GM12878 (cell line): Measurements from ENCODE around the gene DPP3. TPM values are rescaled to one million over a fixed set of nuclear protein-coding genes. Genes with fewer than 3 reads are reported as not detected.

ENCODE experiments used
- ATAC-seq: fragments of 200-7000 bp; cut with Tn5 transposase; 3 replicates; pipeline ENCODE4 v1.9.1; 2020; ENCODE audit warnings: mild to moderate bottlenecking, moderate library complexity
- BruUV-seq: library from RNA; stranded (reverse); fragments of 400-500 nt; replicated peaks from 2 replicates; lab custom pipeline; 2021; lab: Mats Ljungman, UMichigan
- CTCF ChIA-PET: fragments of 300-600 bp; sonication (Branson Sonifier 250); formaldehyde crosslinking; extraction: SDS; loops from one replicate; lab custom pipeline; 2021; ENCODE audit warnings: inconsistent platforms; lab: Yijun Ruan, JAX
- POLR2A ChIA-PET: fragments of 350-600 bp; formaldehyde crosslinking; extraction: SDS; loops from one replicate; lab custom pipeline; 2021; ENCODE audit warnings: inconsistent platforms; lab: Charles Lee
- RAD21 ChIA-PET: fragments of 300-600 bp; sonication (Branson Sonifier 250); formaldehyde crosslinking; loops from one replicate; lab custom pipeline; 2023; ENCODE audit warnings: antibody characterized with exemption; ENCODE audit not compliant: unreplicated experiment; lab: Charles Lee
- SMC1A ChIA-PET: fragments of 300-600 bp; sonication (Branson Sonifier 250); formaldehyde crosslinking; loops from one replicate; lab custom pipeline; 2023; ENCODE audit not compliant: unreplicated experiment, uncharacterized antibody; lab: Charles Lee
- DNase-seq: peaks from one replicate; pipeline ENCODE4 v3.0.0-alpha.2; 2011; ENCODE audit warnings: low read depth, low spot score
- FAIRE-seq: peaks from 3 replicates; lab custom pipeline; 2011; peaks lifted over from hg19 to GRCh38; lab: Jason Lieb, UNC
- H2AFZ ChIP-seq: 2 replicates; pipeline ENCODE4 v1.6.0; 2011; ENCODE audit warnings: low read depth, low read length, control low read depth; ENCODE audit not compliant: control insufficient read depth
- H3K27ac ChIP-seq: 2 replicates; pipeline ENCODE4 v1.5.1; 2011; ENCODE audit warnings: control low read depth; ENCODE audit not compliant: control insufficient read depth, insufficient read depth
- H3K27me3 ChIP-seq, 2 experiments: replicated peaks in 1 of 2; 2 replicates each; pipeline versions ENCODE4 v1.6.0 to v1.6.1; 2011; ENCODE audit warnings: low read length in 1 of 2; ENCODE audit not compliant: control insufficient read depth in 2 of 2, insufficient read depth in 2 of 2
- H3K36me3 ChIP-seq, 2 experiments: 2 replicates each; pipeline ENCODE4 v1.5.1; 2011; ENCODE audit warnings: low read length in 1 of 2; ENCODE audit not compliant: control insufficient read depth in 2 of 2, insufficient read depth in 2 of 2
- H3K4me1 ChIP-seq: 2 replicates; pipeline ENCODE4 v1.6.1; 2011; ENCODE audit warnings: mild to moderate bottlenecking, low read length, moderate library complexity, mixed read lengths; ENCODE audit not compliant: control insufficient read depth, insufficient read depth
- H3K4me2 ChIP-seq: 2 replicates; pipeline ENCODE4 v1.6.0; 2011; ENCODE audit warnings: control low read depth; ENCODE audit not compliant: control insufficient read depth, insufficient read depth
- H3K4me3 ChIP-seq: fragments of 200-600 bp; sonication (generic); 2 replicates; pipeline ENCODE4 v1.5.1; 2016
- H3K79me2 ChIP-seq: 2 replicates; pipeline ENCODE4 v1.6.0; 2011; ENCODE audit warnings: low read length; ENCODE audit not compliant: control insufficient read depth, insufficient read depth
- H3K9ac ChIP-seq: 2 replicates; pipeline ENCODE4 v1.8.0; 2011; ENCODE audit warnings: low read length, control low read depth, mixed read lengths; ENCODE audit not compliant: control insufficient read depth, insufficient read depth
- H3K9me3 ChIP-seq: replicated peaks from 3 replicates; pipeline ENCODE4 v1.5.1; 2011; ENCODE audit warnings: mild to moderate bottlenecking, low read length; ENCODE audit not compliant: control insufficient read depth, insufficient read depth
- H4K20me1 ChIP-seq: 2 replicates; pipeline ENCODE4 v1.6.0; 2011; ENCODE audit not compliant: control insufficient read depth, insufficient read depth
- ATF3 ChIP-seq: IDR thresholded peaks from 2 replicates; pipeline ENCODE4 v1.6.1; 2011; ENCODE audit warnings: low read depth, mild to moderate bottlenecking, low read length, moderate library complexity, borderline replicate concordance; ENCODE audit errors: extremely low read depth
- CEBPZ ChIP-seq: fragments of 150-350 bp; IDR thresholded peaks from 2 replicates; pipeline ENCODE4 v1.6.1; 2016; ENCODE audit warnings: low read depth, low read length
- CHD4 ChIP-seq: fragments of 200-600 bp; sonication (generic); IDR thresholded peaks from 2 replicates; pipeline ENCODE4 v1.6.1; 2016; ENCODE audit warnings: mild to moderate bottlenecking
- FOXM1 ChIP-seq: IDR thresholded peaks from 2 replicates; pipeline ENCODE4 v1.6.1; 2012; ENCODE audit warnings: low read depth, mild to moderate bottlenecking, inconsistent platforms, low read length, moderate library complexity
- GABPA ChIP-seq: IDR thresholded peaks from 2 replicates; pipeline ENCODE4 v1.6.1; 2014; ENCODE audit warnings: antibody characterized with exemption, low read depth, mild to moderate bottlenecking, inconsistent platforms
- HDAC2 ChIP-seq: fragments of 200-600 bp; sonication (generic); IDR thresholded peaks from 2 replicates; pipeline ENCODE4 v1.6.1; 2017
- RELB ChIP-seq: fragments of 450-650 bp; IDR thresholded peaks from 2 replicates; pipeline ENCODE4 v1.6.1; 2017; ENCODE audit warnings: low read depth, mild to moderate bottlenecking, moderate library complexity
- REST ChIP-seq: IDR thresholded peaks from 2 replicates; pipeline ENCODE4 v1.6.1; 2012; ENCODE audit warnings: mild to moderate bottlenecking, low read depth, low read length
- SKIL ChIP-seq: fragments of 450-650 bp; IDR thresholded peaks from 2 replicates; pipeline ENCODE4 v1.6.1; 2017; ENCODE audit warnings: mild to moderate bottlenecking, low read depth, inconsistent platforms; ENCODE audit not compliant: poor library complexity, severe bottlenecking
- YBX1 ChIP-seq: fragments of 450-650 bp; IDR thresholded peaks from 2 replicates; pipeline ENCODE4 v1.6.1; 2016; ENCODE audit warnings: antibody characterized with exemption
- WGBS: methylation state at CpG from one replicate; pipeline ENCODE4 v1.1.6; 2016; ENCODE audit warnings: low lambda C conversion rate; ENCODE audit not compliant: insufficient replicate concordance, insufficient coverage; ENCODE audit errors: missing lambda C conversion rate; 5-methylcytosine and 5-hydroxymethylcytosine counted together
- in situ Hi-C: fragments of 300-500 bp; cut with MboI; formaldehyde crosslinking; loops from 9 replicates; pipeline ENCODE4 v1.14.3; 2018; ENCODE audit warnings: mixed read lengths
- intact Hi-C: fragments of 100-400 bp; cut with micrococcal nuclease; formaldehyde crosslinking; loops from one replicate; pipeline ENCODE4 v1.14.2; 2022; ENCODE audit not compliant: unreplicated experiment
- polyA plus RNA-seq, 11 experiments: library from polyadenylated mRNA; depleted of rRNA in 4 of 11; unstranded in 6 of 11; stranded (reverse) in 5 of 11; fragments of >200 nt; fragmentation: Nextera tagmentation in 4 of 11; fragmentation: Illumina TruSeq in 1 of 11; extraction: Ambion mirVana in 4 of 11; extraction: Trizol in 1 of 11; gene quantifications; 1 replicate in 1 of 11; 2 replicates in 10 of 11; pipeline versions ENCODE4 v1.2.1 to v1.2.3, GENCODE V29; 2011 to 2016; ENCODE audit warnings: inconsistent platforms in 2 of 11, missing spikeins in 2 of 11, low read depth in 1 of 11
- total RNA-seq, 4 experiments: library from RNA; depleted of rRNA in 3 of 4; stranded (reverse); fragments of >200 nt in 3 of 4; fragmentation: Illumina TruSeq in 1 of 4; extraction: Trizol in 1 of 4; gene quantifications; 2 replicates each; pipeline versions ENCODE4 v1.2.1 to v1.2.3, GENCODE V29; 2013 to 2021

Gene DPP3
- total and polyA plus RNA-seq, 10 of the 15 experiments (the other 5 are each of a cell fraction or from before 2014, with no cell fraction given), result 6.0 to 117 (median 78.1) TPM

GRCh38 chr11:66554602-66555001 is 74.4 kb downstream of the DPP3 start:
- H3K27ac ChIP-seq, result no peak overlapping the region
- no peak for FAIRE-seq
- no peaks in the 10 kb centered on the region for H3K36me3 ChIP-seq
- no peak overlapping the region for H3K4me2 ChIP-seq
- SMC1A ChIA-PET, result no interaction called here
- H3K4me1 ChIP-seq, result no peaks in the 10 kb centered on the region
- H3K4me3 ChIP-seq, result no peak overlapping the region
- no peak overlapping the region for H3K9ac ChIP-seq
- H3K79me2 ChIP-seq, result no peaks in the 10 kb centered on the region
- RAD21 ChIA-PET, result no interaction called here
- no peak for ATAC-seq
- H4K20me1 ChIP-seq, result no peaks in the 10 kb centered on the region
- POLR2A ChIA-PET, result no interaction called here
- no peaks in the 10 kb centered on the region for H3K27me3 ChIP-seq
- 23% methylated on average over 5 of the region's 5 CpGs for WGBS
- CTCF ChIA-PET, result interaction anchor here (0.9 kb wide), 1 partner anchor 25 kb away, joined by 4 read pairs; no protein-coding TSS in a partner anchor
- no peak overlapping the region for H2AFZ ChIP-seq
- in situ Hi-C loops (no loop called here), intact Hi-C loops (no loop called here)
- DNase-seq, result no peak
- H3K9me3 ChIP-seq, result no peaks in the 10 kb centered on the region
- BruUV-seq, result no TSS peak
- no peak for TF ChIP-seq ATF3
- TF ChIP-seq REST, result no peak
- TF ChIP-seq FOXM1, result no peak
- TF ChIP-seq SKIL, result no peak
- no peak for TF ChIP-seq HDAC2
- TF ChIP-seq CEBPZ, result no peak
- no peak for TF ChIP-seq RELB
- no peak for TF ChIP-seq CHD4
- no peak for TF ChIP-seq YBX1
- TF ChIP-seq GABPA, result no peak
